HG03095 (cell line): ENCODE data around the gene ZNF524.
"Not testable (repeated sequence)": the region's sequence is repeated elsewhere in the genome, so short reads cannot be mapped to it uniquely, and the experiment has no call there.

Experiments
- ATAC-seq: cut with Tn5 transposase; IDR thresholded peaks from one replicate; pipeline ENCODE4 v1.9.1; 2021; ENCODE audit warnings: moderate library complexity; ENCODE audit not compliant: unreplicated experiment

ZNF524 gene

GRCh38 chr19:55581145-55581822 is 18.8 kb upstream of the ZNF524 start:
- no peak for ATAC-seq

- no peak for ATAC-seq
These were observed 18.3 kb upstream of the ZNF524 start for GRCh38 chr19:55581823-55582223.

DNA sequence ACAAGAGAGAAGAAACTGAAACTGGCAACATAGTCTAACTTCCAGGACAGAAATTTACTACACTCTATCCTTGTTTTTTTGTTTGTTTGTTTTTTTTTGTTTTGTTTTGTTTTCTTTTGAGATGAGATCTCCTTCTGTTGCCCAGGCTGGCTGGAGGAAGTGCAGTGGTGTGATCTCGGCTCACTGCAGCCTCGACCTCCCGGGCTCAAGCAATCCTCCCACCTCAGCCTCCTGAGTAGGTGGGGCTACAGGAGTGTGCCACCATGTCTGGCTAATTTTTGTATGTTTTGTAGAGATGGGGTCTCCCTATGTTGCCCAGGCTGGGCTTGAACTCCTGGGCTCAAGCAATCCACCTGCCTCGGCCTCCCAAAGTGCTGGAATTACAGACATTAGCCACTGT is 17.8 kb upstream of the ZNF524 start:
- not testable (repeated sequence) for ATAC-seq

DNA sequence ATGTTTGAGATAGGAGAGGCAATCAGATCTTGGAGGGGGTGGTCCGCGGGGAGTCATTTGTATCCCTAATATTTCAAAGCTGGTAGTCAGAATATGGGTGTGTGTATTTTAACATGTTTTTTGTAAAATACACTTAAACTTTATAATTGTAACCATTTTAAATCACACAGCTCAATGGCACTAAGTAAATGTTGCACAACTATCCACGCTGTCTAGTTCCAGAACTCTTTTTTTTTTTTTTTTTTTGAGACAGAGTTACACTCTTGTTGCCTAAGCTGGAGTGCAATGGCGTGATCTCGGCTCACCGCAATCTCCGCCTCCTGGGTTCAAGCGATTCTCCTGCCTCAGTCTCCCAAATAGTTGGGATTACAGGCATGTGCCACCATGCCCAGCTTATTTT is 16.2 kb upstream of the ZNF524 start:
- ATAC-seq = not testable (repeated sequence)

GRCh38 chr19:55584871-55585270 is 15.2 kb upstream of the ZNF524 start:
- no peak for ATAC-seq

DNA sequence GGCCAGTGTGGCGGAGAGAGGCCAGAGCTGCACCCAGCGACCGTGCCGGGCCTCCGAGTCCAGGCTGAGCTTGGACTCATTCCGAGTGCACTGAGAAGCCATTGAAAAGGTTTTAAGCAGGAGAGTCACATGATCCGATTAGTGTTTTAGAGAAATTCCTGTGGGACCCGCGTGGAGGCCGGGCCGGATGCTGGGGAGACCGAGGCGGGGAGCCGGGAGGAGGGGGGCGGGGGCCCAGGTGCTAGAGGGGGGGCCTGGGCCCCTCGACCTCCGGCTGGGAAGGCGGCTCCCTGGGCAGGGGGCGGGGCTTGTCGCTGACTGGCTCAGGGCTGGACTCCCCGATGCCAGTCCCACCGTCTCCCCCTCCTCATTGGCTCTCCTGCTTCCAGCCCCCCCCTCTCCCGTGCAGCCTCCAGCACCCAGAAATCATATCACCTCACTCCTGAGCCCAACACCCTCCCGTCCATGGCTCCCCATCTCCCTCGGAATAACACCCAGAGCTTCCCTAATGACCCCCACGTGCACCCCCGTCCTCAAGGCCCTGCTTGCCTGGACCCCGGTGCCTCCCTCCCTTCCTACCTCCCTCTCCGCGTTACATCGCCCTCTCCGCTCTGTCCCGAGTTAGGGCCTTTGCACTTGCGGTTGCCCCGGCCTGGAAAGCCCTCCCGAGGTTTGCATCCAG is 14.3 kb upstream of the ZNF524 start:
- ATAC-seq = no peak

DNA sequence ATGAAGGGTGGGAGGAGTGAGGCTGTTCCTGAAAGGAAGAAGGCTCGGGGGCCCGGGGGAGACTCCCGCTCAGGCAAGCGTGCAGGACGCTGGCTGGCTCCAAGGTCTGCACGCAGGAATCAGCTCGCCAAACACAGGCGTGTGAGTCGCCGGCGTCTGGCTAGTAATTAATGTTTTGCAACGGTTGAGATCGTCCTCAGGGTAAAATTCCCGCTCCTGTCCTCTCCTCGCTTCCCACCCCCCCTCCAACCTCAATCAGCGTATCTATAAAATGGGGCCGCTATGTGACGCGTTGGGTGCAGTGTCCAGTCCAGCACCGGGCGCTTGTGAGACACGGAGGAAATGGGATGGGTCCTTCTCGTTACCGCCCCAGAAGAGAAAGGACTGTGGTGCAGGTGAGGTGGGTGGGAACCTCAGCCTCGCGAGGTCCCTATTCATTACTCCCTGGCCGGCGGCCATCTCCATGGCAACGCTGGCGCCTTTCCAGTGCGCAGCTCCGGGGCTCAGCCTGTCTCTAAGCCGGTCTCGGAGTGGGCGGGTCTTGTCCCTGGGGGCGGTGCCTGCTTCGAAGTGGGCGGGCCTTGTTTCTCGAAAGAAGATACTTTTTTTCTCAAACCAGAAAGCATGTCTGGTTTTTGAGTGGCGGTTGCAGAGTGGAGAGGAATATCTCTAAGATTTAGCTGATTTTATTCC is 13.0 kb upstream of the ZNF524 start:
- ATAC-seq = peak; percentile 79

GRCh38 chr19:55588738-55589137 is 11.3 kb upstream of the ZNF524 start:
- ATAC-seq = no peak

DNA sequence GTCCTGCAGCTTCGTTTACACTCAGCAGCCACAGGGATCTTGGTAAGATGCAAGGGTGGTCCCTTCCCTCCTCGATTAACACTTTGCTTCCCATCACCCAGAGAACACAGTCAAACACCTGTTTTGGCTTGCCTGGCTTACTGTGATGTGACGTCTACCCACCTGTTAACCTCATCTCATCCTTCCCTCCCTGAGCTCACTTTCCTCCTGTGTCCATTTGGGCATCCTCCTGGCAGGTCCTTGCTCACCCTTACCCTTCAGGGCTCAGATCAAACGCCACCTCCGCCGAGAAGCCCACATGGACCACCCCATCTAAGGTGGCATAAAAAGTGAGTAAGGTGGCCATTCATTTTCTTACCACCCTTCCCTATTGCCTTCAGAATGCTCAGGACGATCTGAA is 10.0 kb upstream of the ZNF524 start:
- ATAC-seq = no peak

DNA sequence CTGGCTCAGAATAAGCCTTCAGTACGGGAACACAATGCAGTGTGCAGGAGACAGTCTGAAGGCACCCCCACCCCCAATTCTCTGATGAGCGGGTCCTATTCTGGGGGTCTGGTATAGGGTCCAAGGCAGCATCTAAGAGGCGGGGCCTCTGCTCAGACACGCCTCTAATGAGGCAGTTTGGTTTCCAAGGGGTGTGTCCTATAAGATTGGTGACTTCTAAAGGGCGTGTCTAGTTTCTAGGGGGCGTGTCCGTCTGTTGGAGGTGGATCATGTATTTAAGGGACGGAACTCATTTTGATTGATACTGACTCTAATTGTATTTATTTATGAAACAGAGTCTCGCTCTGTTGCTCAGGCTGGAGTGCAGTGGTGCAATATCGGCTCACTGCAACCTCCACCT is 9.5 kb upstream of the ZNF524 start:
- ATAC-seq = no peak

GRCh38 chr19:55591555-55591954 is 8.5 kb upstream of the ZNF524 start:
- ATAC-seq = no peak

- ATAC-seq = no peak
These were observed 7.5 kb upstream of the ZNF524 start for GRCh38 chr19:55592391-55593090.

DNA sequence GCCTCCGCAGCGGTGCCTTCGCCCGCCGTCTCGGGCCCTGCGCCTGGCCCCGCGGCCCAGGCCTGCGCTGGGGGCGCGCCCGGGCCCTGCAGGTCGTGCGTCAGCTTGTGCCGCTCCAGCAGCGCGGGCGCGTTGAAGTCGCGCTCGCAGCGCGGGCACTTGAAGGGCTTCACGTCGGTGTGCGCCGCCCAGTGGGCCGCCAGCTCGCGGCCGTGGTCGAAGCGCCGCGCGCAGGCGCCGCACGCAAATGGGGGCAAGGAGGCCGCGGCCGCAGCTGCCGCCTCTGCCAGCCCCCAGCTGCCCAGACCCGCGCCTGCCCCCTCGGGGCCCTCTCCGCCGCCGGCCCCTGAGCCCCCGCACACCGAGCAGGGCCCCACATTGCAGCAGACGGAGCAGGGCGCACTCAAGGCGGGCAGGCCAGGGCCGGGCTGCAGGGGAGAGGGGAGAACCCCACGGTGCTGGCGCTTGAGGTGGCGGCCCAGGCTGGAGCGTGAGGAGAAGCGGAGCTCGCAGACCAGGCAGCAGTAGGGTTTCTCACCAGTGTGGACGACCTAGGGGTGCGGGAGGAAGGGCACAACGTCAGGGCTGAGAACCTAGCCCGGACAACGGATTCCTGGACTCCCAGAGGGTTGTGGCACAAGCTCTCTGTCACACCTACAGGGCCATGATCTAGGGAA is 6.9 kb upstream of the ZNF524 start:
- ATAC-seq = no peak

DNA sequence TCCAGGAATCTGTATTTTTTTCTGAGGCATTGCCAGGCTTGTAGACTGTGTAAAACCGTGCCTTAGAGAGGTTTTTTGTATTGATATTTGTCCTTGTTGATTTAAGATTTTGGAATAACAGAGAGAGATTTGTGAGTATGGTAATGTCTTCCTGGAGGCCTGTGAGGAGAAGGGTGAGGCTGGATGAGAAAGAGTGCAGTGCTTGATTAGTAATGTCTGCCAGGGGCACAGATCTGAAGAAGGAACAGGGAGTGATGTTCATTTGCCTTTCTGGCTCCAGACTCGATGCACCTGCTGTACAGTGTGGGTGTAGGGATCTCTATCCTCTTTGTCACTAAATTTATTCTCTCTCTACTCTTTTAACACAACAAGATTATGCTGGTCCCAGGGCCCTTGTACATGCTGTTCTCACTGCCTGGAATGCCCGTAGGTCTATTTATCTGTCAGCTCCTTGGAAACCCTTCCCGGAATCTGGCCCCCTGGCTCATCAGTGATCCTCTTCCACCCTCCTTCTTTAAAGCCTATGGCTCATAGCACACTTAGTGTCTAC is 5.0 kb upstream of the ZNF524 start:
- ATAC-seq = no peak

DNA sequence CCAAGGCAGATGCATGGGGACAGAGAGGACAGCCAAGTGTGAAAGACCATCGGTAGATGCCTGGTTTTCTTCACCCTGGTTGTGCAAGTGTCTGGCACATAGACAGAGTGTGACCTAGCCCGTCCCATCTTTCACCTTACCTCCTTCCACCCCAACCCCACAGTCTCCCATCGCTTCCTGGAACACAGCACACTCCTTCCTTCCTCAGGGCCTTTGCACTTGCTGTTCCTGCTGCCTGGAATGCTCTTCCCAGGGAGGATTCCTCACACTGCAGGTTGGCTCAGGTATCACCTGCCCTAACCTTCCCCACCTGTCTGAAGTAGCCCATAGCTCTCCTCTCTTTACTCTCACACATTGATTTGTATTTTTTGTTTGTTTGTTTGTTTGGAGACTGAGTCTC is 3.8 kb upstream of the ZNF524 start:
- ATAC-seq = no peak

DNA sequence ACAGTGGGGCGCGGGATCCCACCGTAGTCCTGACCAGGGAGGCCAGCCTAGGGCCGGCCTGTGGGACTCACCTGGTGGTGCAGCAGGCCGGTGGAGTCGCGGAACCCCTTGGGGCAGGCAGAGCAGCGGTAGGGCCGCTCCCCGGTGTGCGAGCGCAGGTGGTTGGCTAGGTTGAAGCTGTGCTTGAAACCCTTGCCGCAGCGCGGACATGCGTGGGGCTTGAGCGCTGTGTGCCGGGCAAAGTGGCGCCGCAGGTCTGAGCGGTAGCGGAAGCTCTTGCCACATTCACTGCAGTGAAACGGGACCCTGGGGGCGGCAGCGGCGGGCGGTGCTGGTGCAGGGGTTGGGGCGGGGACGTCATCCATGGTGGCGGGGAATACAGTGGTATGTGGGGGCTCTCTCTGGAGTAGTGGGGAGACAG is 2.6 kb upstream of the ZNF524 start:
- no peak for ATAC-seq

GRCh38 chr19:55598034-55598433 is 2.1 kb upstream of the ZNF524 start:
- no peak for ATAC-seq

- peak; percentile 44 for ATAC-seq
These were observed 1.2 kb upstream of the ZNF524 start for GRCh38 chr19:55598719-55599467.

- ATAC-seq = peak; percentile 38
These were observed 633 bp upstream of the ZNF524 start, which contains the start of gene FIZ1 for GRCh38 chr19:55599468-55599841. Gene FIZ1 (minus strand): TSS chr19:55599517. CDS start chr19:55597865, 1,652 bp downstream.

- ATAC-seq = no peak
These were observed 557 bp downstream of the ZNF524 start for GRCh38 chr19:55600662-55601028.
